Measurements from ENCODE around the gene SLC6A6.

GRCh38 chr3:14494973-14495300 lies 92.5 kb downstream of the SLC6A6 start:
- TF ChIP-seq CTCF (conservative IDR thresholded peaks at IDR 0.05 in 1 of 2, IDR thresholded peaks at IDR 0.05 in 1 of 2; ENCODE audit: extremely low read depth in 1 of 2, insufficient read depth in 1 of 2, low read depth in 1 of 2, low read length in 2 of 2) (no peak), EZH2 (IDR thresholded peaks at IDR 0.05; ENCODE audit: borderline replicate concordance, low read length) (no peak)
